ENCODE measurements around the gene ADCY3.

The ADCY3 gene

GRCh38 chr2:24830786-24831185, 89.3 kb downstream of the ADCY3 start:
- no peak for DNase-seq (ENCODE audit: low spot score)

GRCh38 chr2:24830351-24830750, 89.7 kb downstream of the ADCY3 start:
- DNase-seq (ENCODE audit: low spot score): no peak

GRCh38 chr2:24828238-24828996, 91.6 kb downstream of the ADCY3 start:
- no peak for DNase-seq (ENCODE audit: low spot score)

GRCh38 chr2:24827321-24828237, 92.5 kb downstream of the ADCY3 start:
- peak; percentile 86 for DNase-seq (ENCODE audit: low spot score)

GRCh38 chr2:24826773-24827145, 93.3 kb downstream of the ADCY3 start:
- no peak for DNase-seq (ENCODE audit: low spot score)

GRCh38 chr2:24825883-24826772, 93.9 kb downstream of the ADCY3 start:
- no peak for DNase-seq (ENCODE audit: low spot score)

- peak; percentile 36 for DNase-seq (ENCODE audit: low spot score)
Observed at GRCh38 chr2:24824966-24825882, 94.8 kb downstream of the ADCY3 start.

GRCh38 chr2:24824071-24824588, 95.9 kb downstream of the ADCY3 start:
- DNase-seq (ENCODE audit: low spot score): no peak

- DNase-seq (ENCODE audit: low spot score): no peak
Observed at GRCh38 chr2:24822049-24822706, 97.9 kb downstream of the ADCY3 start.

- no peak for DNase-seq (ENCODE audit: low spot score)
Observed at GRCh38 chr2:24821433-24821891, 98.6 kb downstream of the ADCY3 start.

GRCh38 chr2:24820598-24821432, 99.2 kb downstream of the ADCY3 start:
- no peak for DNase-seq (ENCODE audit: low spot score)

GRCh38 chr2:24820175-24820513, 99.9 kb downstream of the ADCY3 start:
- DNase-seq (ENCODE audit: low spot score): no peak

GRCh38 chr2:24819442-24820174, 100.4 kb downstream of the ADCY3 start:
- no peak for DNase-seq (ENCODE audit: low spot score)

GRCh38 chr2:24818721-24819167, 101.3 kb downstream of the ADCY3 start:
- no peak for DNase-seq (ENCODE audit: low spot score)

GRCh38 chr2:24816884-24817283, 103.2 kb downstream of the ADCY3 start:
- DNase-seq (ENCODE audit: low spot score): no peak

- DNase-seq (ENCODE audit: low spot score): no peak
Observed at GRCh38 chr2:24816404-24816803, 103.6 kb downstream of the ADCY3 start.

- no peak for DNase-seq (ENCODE audit: low spot score)
Observed at GRCh38 chr2:24815171-24815570, 104.9 kb downstream of the ADCY3 start.

GRCh38 chr2:24814516-24814915, 105.5 kb downstream of the ADCY3 start:
- DNase-seq (ENCODE audit: low spot score): no peak
